NOMO-1 treated with DMSO at 0.1 percent for 48 hours (cell line): Measurements from ENCODE around the gene FAM90A26.
"Not testable (repeated sequence)": the region's sequence is repeated elsewhere in the genome, so short reads cannot be mapped to it uniquely, and the experiment has no call there.

Source experiments
- DNase-seq: peaks from one replicate; lab custom pipeline; 2025; ENCODE audit not compliant: unreplicated experiment; lab: John Stamatoyannopoulos, UW

The FAM90A26 gene, protein sequence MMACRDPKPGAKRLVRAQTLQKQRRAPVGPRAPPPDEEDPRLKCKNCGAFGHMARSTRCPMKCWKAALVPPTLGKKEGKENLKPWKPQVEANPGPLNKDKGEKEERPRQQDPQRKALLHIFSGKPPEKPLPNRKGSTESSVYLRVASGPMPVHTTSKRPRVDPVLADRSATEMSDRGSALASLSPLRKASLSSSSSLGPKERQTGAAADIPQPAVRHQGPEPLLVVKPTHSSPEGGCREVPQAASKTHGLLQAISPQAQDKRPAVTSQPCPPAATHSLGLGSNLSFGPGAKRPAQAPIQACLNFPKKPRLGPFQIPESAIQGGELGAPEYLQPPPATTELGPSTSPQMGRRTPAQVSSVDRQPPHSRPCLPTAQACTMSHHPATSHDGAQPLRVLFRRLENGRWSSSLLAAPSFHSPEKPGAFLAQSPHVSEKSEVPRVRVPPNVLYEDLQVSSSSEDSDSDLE

DNA sequence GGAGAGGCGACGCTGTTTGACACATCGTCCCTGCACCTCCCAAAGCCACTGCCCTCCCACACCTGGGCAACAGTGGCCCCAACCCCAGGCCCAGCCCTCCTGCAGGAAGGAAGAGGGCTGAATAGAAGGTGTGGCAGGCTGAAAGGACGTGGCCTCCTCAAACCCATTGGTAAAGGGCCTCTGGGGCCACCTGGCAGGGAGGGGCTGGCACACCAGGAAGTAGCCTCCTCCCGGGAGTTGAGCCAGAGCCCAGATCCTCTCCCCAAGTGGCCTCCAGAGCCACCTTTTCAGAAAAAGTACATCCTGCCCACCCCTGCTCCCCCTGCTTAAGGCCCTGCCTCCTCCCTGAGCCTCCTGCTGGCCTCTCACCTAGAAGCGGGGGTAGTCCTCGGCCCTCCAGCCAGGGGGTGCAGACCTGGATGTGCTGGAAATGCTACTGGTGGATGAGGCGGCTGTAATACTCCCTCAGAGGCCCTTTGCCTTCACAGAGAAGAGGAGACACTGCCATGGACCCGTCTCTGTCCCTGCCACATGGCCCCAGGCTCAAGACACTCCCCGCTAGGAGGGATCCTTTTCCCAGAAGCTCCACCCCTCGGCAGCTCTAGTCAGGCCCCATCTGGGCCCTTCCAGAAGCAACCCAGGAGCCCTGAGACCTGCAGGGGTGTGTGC is at the start of gene FAM90A26:
Gene FAM90A26, plus strand, starts transcription at position 619 of the 669 bp plus-strand sequence. CDS start 2,764 bp downstream, outside the sequence.
- not testable (repeated sequence) for DNase-seq

GRCh38 chr4:9122711-9123110 is 47.5 kb upstream of the FAM90A26 start:
- DNase-seq, result not testable (repeated sequence)

DNA sequence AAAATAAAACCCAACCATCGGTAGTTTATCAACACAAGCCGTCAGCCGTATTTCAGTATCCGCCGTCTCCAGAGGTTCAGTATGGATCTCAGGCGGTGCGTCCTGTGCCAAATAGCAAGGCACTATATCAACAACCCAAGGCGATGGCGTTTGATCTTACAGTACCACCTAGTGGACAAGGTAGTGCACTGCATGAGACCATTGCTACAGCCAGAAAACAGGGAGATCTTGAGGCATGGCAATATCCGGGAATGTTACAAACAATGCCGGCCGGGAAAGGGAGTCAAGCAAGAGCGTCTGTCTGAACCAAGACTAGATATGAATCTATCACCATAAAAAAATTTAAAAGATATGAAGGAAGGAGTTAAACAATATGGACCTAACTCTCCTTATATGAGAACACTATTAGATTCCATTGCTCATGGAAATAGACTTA is 46.6 kb upstream of the FAM90A26 start:
- peak; percentile 13 for DNase-seq

DNA sequence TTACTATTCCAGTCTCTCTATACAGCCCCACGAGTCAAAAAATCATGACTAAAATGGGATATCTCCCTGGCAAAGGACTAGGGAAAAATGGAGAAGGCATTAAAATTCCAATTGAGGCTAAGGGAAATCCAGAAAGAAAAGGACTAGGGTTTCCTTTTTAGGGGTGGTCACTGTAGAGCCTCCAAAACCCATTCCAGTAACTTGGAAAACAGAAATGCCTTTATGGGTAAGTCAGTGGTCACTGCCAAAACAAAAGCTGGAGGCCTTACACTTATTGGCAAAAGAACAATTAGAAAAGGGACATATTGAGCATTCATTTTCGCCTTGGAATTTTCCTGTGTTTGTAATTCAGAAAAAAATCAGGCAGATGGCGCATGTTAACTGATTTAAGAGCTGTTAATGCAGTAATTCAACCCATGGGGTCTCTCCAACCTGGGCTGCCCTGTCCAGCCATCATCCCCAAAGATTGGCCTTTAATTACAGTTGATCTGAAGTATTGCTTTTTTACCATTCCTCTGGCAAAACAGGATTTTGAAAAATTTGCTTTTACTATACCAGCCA is 44.5 kb upstream of the FAM90A26 start:
- not testable (repeated sequence) for DNase-seq

- DNase-seq, result not testable (repeated sequence)
Measured at GRCh38 chr4:9131420-9131819, 38.8 kb upstream of the FAM90A26 start.

- DNase-seq, result not testable (repeated sequence)
Measured at GRCh38 chr4:9132849-9133248, 37.4 kb upstream of the FAM90A26 start.

DNA sequence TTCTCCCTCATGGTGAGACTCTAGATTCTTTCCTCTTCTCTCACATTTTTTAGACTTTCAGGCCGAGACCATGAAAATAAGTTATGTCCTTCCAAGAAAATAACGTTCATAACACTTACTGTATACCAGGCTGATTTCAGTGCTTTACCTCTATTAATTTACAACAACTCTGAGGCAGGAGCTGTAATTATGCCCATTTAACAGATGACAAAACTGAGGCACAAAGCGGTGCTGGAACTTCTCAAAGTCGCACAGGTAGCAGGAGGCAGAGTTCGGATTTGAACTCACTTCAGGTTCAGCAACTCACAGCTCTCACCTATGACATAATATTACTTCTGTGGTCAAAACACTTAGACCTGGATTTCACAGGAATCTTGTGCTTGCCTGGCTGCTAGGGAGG is 36.2 kb upstream of the FAM90A26 start:
- not testable (repeated sequence) for DNase-seq

- DNase-seq, result not testable (repeated sequence)
Measured at GRCh38 chr4:9134556-9134955, 35.7 kb upstream of the FAM90A26 start.

DNA sequence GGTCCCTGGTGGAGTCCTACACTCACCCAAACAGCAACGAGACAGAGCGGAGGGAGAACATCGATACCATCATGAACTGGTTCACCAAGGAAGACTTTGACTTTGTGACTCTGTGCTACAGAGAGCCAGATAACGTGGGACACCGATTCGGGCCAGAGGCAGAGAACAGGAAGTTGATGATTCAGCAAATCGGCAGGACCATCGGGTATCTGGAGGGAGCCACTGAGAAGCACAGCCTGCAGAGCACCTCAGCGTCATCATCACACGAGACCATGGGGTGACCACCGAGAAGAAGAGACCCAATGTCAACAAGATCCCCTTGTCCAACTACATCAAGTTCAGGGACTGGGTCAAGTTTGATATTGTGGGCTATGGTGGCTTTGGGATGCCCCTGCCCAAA is 29.2 kb upstream of the FAM90A26 start:
- DNase-seq, result not testable (repeated sequence)

DNA sequence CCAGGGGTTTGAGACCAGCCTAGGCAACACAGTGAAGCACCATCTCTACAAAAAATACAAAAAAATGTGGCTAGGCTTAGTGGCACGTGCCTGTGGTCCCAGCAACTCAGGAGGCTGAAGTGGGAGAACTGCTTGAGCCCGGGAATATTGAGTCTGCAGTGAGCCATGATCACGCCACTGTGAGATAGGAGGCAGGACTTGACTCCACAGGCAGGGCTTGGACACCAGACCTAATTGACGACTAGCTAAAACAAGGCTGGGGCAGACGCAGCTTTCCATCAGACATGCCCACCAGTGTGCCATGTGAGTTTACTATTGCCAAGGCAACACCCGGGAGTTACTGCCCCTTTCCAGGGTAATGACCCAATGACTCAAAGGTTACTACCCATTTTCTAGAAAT is 27.4 kb upstream of the FAM90A26 start:
- not testable (repeated sequence) for DNase-seq

GRCh38 chr4:9143421-9144080 is 26.7 kb upstream of the FAM90A26 start:
- DNase-seq, result no peak

- no peak for DNase-seq
Measured at GRCh38 chr4:9146967-9147366, 23.2 kb upstream of the FAM90A26 start.

DNA sequence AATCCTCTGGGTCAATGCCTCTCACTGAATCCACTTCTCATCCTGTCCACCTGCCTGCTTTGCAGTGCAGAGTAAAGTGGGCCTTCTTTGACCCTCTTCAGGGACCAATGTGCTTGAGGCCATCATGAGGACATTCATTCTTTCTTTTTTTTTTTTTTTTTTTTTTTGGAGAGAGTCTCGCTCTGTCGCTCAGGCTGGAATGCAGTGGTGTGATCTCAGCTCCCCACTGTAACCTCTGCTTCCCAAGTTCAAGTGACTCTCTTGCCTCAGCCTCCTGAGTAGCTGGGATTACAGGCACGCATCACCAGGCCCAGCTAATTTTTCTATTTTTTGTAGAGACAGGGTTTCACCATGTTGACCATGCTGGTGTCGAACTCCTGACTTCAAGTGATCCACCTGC is 22.8 kb upstream of the FAM90A26 start:
- DNase-seq, result not testable (repeated sequence)

DNA sequence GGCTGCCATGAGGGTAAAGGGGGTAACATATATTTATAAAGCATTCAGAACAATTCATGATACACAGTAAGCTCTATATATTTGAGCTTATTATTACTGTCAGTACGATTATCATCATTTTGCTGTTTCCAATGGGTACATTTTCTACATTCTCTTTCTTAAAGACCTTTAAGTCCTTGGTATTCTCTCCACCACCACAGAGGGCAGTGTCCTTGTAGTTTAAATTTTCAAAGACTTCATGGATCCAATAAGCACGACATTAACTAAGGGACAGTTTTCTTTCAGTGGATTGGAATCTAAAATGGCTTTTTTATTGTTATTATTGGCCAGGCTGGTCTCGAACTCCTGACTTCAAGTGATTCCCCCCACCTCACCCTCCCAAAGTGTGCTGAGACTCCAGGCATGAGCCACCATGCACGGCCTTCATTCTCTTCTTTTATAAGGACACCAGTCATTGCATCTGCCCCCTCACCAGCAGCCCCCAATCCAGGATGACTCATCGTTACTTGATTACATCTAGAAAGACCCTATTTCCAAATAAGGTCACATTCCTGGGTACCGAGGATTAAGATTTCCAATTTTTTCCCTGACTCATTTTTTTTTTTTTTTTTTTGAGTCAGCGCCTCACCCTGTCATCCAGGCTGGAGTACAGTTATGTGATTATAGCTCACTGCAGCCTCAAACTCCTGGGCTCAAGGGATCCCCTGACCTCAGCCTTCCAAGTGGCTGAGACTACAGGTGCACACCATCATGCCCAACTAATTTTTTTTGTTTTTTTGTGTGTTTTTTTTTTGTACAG is 21.4 kb upstream of the FAM90A26 start:
- DNase-seq, result not testable (repeated sequence)

- DNase-seq, result not testable (repeated sequence)
Measured at GRCh38 chr4:9151809-9152179, 18.4 kb upstream of the FAM90A26 start.

DNA sequence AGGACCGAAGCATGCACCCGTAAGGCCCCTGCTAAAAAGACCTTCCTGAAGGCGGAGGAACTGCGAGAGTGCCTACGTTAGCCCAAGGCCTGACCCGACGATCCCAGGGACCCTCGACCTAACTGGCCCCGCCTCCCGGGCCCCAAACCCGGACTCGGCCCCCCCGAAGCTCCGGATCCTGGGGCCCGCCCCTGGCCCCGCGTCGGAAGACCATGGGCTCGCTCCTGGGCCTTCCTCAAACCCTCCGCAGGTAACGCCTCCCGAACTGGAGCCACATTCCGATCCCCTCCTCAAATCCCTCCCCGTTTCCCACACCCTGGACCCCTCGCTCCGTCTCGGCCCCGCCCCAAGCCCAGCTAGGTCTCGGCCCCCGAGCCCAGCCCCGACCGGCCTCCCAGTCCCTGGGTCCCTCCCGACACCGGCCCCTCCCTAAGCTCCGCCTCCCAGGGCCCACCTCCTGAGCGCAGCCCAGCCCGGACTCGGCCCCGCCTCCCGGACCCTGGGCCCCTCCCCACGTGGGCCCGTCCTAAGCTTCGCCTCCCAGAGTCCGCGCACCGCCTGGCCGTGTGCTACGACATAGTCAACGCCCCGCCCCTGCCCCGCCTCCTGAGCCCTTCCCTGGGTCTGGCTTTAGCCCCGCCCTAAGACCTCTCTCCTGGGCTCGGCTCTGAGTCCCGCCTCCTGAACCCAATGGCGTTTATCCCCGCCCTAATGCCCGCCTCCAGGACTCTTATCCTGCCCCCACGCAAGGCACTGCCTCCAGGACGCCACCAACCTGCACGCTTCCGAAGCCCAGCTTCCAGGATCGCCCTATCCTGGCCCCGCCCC is 17.8 kb upstream of the FAM90A26 start:
- DNase-seq, result peak; percentile 88

DNA sequence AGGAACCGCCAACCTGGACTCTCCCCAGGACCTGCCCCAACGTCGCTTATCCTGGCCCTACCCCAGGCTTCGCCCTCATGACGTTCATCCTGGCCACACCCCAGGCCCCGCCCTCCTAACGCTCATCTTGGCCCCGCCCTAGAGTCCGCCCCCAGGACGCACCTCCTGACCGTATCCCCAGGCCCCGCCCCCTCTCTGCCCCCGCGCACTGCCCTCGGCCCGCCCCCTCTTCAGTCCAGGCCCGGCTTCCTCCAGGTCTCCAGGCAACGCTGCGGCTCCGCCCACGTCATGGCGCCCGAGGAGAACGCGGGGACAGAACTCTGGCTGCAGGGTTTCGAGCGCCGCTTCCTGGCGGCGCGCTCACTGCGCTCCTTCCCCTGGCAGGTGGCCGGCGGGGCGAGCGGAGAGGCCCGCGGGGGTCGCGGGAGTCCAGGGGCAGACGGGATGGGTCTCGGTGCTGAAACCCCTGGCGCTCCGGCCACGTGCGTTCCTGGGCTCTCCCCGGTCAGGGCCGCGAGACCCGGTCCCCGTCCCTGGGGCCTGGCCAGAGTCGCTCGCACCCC is 17.1 kb upstream of the FAM90A26 start:
- DNase-seq, result peak; percentile 90

DNA sequence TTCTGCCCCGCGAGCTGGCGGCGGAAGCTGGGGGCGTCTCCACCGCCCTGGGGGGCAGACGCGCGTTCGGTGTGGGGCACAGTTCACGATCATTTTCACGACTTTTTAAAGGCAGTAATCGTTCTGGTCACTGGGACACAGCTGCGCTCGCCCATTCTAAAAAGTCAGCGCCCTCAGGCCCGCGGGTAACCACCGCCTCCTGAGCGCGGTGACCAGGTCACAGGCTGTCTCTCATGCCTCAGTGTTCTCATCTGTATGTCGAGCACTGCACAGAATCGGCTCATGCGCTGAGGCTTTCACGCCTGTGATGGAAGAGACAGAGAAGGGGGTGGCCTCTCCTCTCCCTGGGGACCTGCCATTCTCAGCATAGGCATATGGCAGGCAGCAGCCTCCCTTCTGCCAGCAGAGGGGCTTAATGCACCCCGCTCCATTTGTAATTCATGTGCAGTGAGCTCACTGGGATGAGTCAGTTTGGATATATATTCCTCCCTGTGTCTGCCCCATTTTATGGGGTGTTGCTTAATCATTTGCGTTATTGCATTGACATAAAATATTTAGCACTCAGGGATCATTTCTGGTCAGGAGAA is 16.5 kb upstream of the FAM90A26 start:
- peak; percentile 0 for DNase-seq
